HCT116 (cell line): ENCODE measurements around the gene CDK5RAP1. TPM values are rescaled to one million over a fixed set of nuclear protein-coding genes. Genes with fewer than 3 reads are reported as not detected.

ENCODE experiments used
- ATAC-seq: fragments of 200-7000 bp; cut with Tn5 transposase; 2 replicates; pipeline ENCODE4 v1.9.1; 2020; ENCODE audit warnings: mild to moderate bottlenecking, moderate library complexity
- BruUV-seq: library from RNA; stranded (reverse); fragments of 400-500 nt; replicated peaks from 2 replicates; lab custom pipeline; 2021; lab: Mats Ljungman, UMichigan
- CTCF ChIA-PET: fragments of 300-600 bp; sonication (Branson Sonifier 250); formaldehyde crosslinking; loops from one replicate; lab custom pipeline; 2021; ENCODE audit warnings: antibody characterized with exemption; lab: Charles Lee
- POLR2A ChIA-PET: fragments of 300-600, 350-600 bp; sonication (Branson Sonifier 250); formaldehyde crosslinking; loops from one replicate; lab custom pipeline; 2021; ENCODE audit warnings: antibody characterized with exemption; lab: Charles Lee
- RAD21 ChIA-PET, 2 experiments: fragments of 300-600 bp; sonication (Branson Sonifier 250); formaldehyde crosslinking; loops; one replicate each; lab custom pipeline; 2023; ENCODE audit warnings: low total read pairs in 2 of 2; ENCODE audit not compliant: uncharacterized antibody in 2 of 2, unreplicated experiment in 2 of 2, low non-redundant PET in 1 of 2; lab: Charles Lee
- DNase-seq: peaks from one replicate; pipeline ENCODE4 v3.0.0-alpha.2; 2010; ENCODE audit warnings: low read depth, low spot score
- H2AFZ ChIP-seq: fragments of 200-600 bp; shearing (Covaris generic), sonication (generic); 2 replicates; pipeline ENCODE4 v1.6.1; 2017; ENCODE audit warnings: low read depth, mixed run types, mixed read lengths, antibody characterized with exemption, low read length; ENCODE audit not compliant: poor library complexity, severe bottlenecking
- H3K27ac ChIP-seq: 2 replicates; pipeline ENCODE4 v1.5.1; 2012; ENCODE audit warnings: low read depth, low read length
- H3K27me3 ChIP-seq: fragments of 200-600 bp; sonication (generic); 2 replicates; pipeline ENCODE4 v1.6.1; 2016; ENCODE audit warnings: mixed run types, low read length, mixed read lengths; ENCODE audit not compliant: insufficient read depth
- H3K36me3 ChIP-seq, 2 experiments: fragments of 200-500 bp in 1 of 2; fragments of 200-600 bp in 1 of 2; sonication (Bioruptor generic) in 1 of 2; sonication (generic) in 1 of 2; 2 replicates each; pipeline versions ENCODE4 v1.5.1 to v1.6.1; 2014 to 2016; ENCODE audit warnings: low read length in 2 of 2, inconsistent platforms in 1 of 2, mixed read lengths in 1 of 2, mixed run types in 1 of 2; ENCODE audit not compliant: insufficient read depth in 2 of 2, control insufficient read depth in 1 of 2
- H3K4me1 ChIP-seq, 2 experiments: fragments of 200-600 bp in 1 of 2; sonication (generic) in 1 of 2; 2 replicates each; pipeline versions ENCODE4 v1.5.1 to v1.6.1; 2012 to 2017; ENCODE audit warnings: low read length in 2 of 2, inconsistent platforms in 1 of 2, mild to moderate bottlenecking in 1 of 2, mixed read lengths in 1 of 2, mixed run types in 1 of 2, moderate library complexity in 1 of 2; ENCODE audit not compliant: insufficient read depth in 2 of 2, control insufficient read depth in 1 of 2
- H3K4me2 ChIP-seq: fragments of 200-600 bp; sonication (generic); 2 replicates; pipeline ENCODE4 v1.6.1; 2017; ENCODE audit warnings: mixed run types, low read length, mixed read lengths
- H3K4me3 ChIP-seq, 2 experiments: fragments of 200-600 bp in 1 of 2; sonication (generic) in 1 of 2; replicated peaks in 1 of 2; 2 replicates each; pipeline ENCODE4 v1.5.1; 2011 to 2016; ENCODE audit warnings: low read length in 2 of 2, control low read depth in 1 of 2, low read depth in 1 of 2, mild to moderate bottlenecking in 1 of 2, mixed read lengths in 1 of 2, mixed run types in 1 of 2
- H3K79me2 ChIP-seq: fragments of 200-600 bp; sonication (generic); 2 replicates; pipeline ENCODE4 v1.6.1; 2017; ENCODE audit warnings: mild to moderate bottlenecking, mixed run types, low read length, moderate library complexity, mixed read lengths; ENCODE audit not compliant: insufficient read depth
- H3K9ac ChIP-seq: fragments of 200-600 bp; sonication (generic); 2 replicates; pipeline ENCODE4 v1.6.1; 2016; ENCODE audit warnings: low read length, mixed read lengths
- H3K9me2 ChIP-seq: fragments of 200-600 bp; sonication (generic), shearing (Covaris generic); 2 replicates; pipeline ENCODE4 v1.6.1; 2017; ENCODE audit warnings: mixed run types, mild to moderate bottlenecking, moderate library complexity; ENCODE audit not compliant: insufficient read depth
- H3K9me3 ChIP-seq, 2 experiments: fragments of 200-500 bp in 1 of 2; fragments of 200-600 bp in 1 of 2; sonication (Bioruptor generic) in 1 of 2; sonication (generic) in 1 of 2; 2 replicates each; pipeline ENCODE4 v1.6.1; 2014 to 2017; ENCODE audit warnings: low read length in 2 of 2, mixed read lengths in 2 of 2, inconsistent platforms in 1 of 2, low read depth in 1 of 2, mild to moderate bottlenecking in 1 of 2, mixed run types in 1 of 2, moderate library complexity in 1 of 2; ENCODE audit not compliant: control insufficient read depth in 1 of 2, insufficient read depth in 1 of 2
- H4K20me1 ChIP-seq: fragments of 200-600 bp; sonication (generic), shearing (Covaris generic); 2 replicates; pipeline ENCODE4 v1.6.1; 2017; ENCODE audit warnings: mixed run types, mild to moderate bottlenecking, moderate library complexity; ENCODE audit not compliant: insufficient read depth
- ATF3 ChIP-seq: IDR thresholded peaks from 2 replicates; pipeline ENCODE4 v1.6.1; 2012
- CEBPB ChIP-seq: IDR thresholded peaks from 2 replicates; pipeline ENCODE4 v1.6.1; 2012; ENCODE audit warnings: low read depth
- CTCF ChIP-seq, 3 experiments: fragments of 200-600 bp in 1 of 3; sonication (generic) in 1 of 3; IDR thresholded peaks in 2 of 3; conservative IDR thresholded peaks in 1 of 3; 2 replicates each; pipeline ENCODE4 v1.5.1; 2012 to 2017; ENCODE audit warnings: low read depth in 2 of 3, low read length in 2 of 3, antibody characterized with exemption in 1 of 3, borderline replicate concordance in 1 of 3, control low read depth in 1 of 3, mild to moderate bottlenecking in 1 of 3, mixed read lengths in 1 of 3, mixed run types in 1 of 3, moderate library complexity in 1 of 3; ENCODE audit not compliant: insufficient read depth in 1 of 3
- EGR1 ChIP-seq: IDR thresholded peaks from 2 replicates; pipeline ENCODE4 v1.6.1; 2012; ENCODE audit warnings: low read depth
- ELF1 ChIP-seq: IDR thresholded peaks from 2 replicates; pipeline ENCODE4 v1.6.1; 2012; ENCODE audit warnings: low read depth, borderline replicate concordance
- EZH2 ChIP-seq: fragments of 200-600 bp; sonication (generic); IDR thresholded peaks from 2 replicates; pipeline ENCODE4 v1.6.1; 2017; ENCODE audit warnings: antibody characterized with exemption, mixed run types
- JUND ChIP-seq: IDR thresholded peaks from 2 replicates; pipeline ENCODE4 v1.6.1; 2012
- MAX ChIP-seq: IDR thresholded peaks from 2 replicates; pipeline ENCODE4 v1.6.1; 2012
- POLR2A ChIP-seq: IDR thresholded peaks from 2 replicates; pipeline ENCODE4 v1.7.0; 2011; ENCODE audit warnings: borderline replicate concordance; ENCODE audit not compliant: insufficient read depth, insufficient read length; ENCODE audit errors: extremely low read depth
- POLR2AphosphoS5 ChIP-seq: IDR thresholded peaks from 2 replicates; pipeline ENCODE4 v1.6.1; 2011; ENCODE audit warnings: mild to moderate bottlenecking, low read depth, low read length, moderate library complexity
- SIN3A ChIP-seq: IDR thresholded peaks from 2 replicates; pipeline ENCODE4 v1.6.1; 2012; ENCODE audit warnings: low read depth
- SRF ChIP-seq: IDR thresholded peaks from 2 replicates; pipeline ENCODE4 v1.6.1; 2012; ENCODE audit warnings: low read depth
- ZFX ChIP-seq: fragments of 450-650 bp; IDR thresholded peaks from 2 replicates; pipeline ENCODE4 v1.6.1; 2017
- intact Hi-C: fragments of 100-400 bp; cut with micrococcal nuclease; formaldehyde crosslinking; loops from 2 replicates; pipeline ENCODE4 v1.10.0; 2022
- total RNA-seq: library from RNA; stranded (reverse); gene quantifications from one replicate; pipeline ENCODE4 v1.2.1, GENCODE V29; 2021; ENCODE audit not compliant: unreplicated experiment

Gene CDK5RAP1
- total RNA-seq, 1 experiment from 2014 or later = 41.4 TPM

GRCh38 chr20:33345342-33345741, 56.0 kb downstream of the CDK5RAP1 start (continued):
- TF ChIP-seq CTCF (IDR thresholded peaks at IDR 0.05 in 2 of 3, conservative IDR thresholded peaks at IDR 0.05 in 1 of 3; ENCODE audit: borderline replicate concordance in 1 of 3, insufficient read depth in 1 of 3, low read depth in 2 of 3, low read length in 2 of 3) (no peak), SIN3A (no peak), POLR2AphosphoS5 (no peak)

GRCh38 chr20:33343521-33343920, 57.8 kb downstream of the CDK5RAP1 start:
- Histone ChIP-seq H3K9ac (no peak overlapping the region), H3K4me2 (no peak overlapping the region), H3K9me3 (no peaks in the 10 kb centered on the region), H4K20me1 (no peaks in the 10 kb centered on the region), H3K4me1 (no peaks in the 10 kb centered on the region), H3K27me3 (no peaks in the 10 kb centered on the region), H2AFZ (no peak overlapping the region), H3K9me2 (no peaks in the 10 kb centered on the region), H3K4me3 (no peak overlapping the region), H3K36me3 (no peaks in the 10 kb centered on the region), H3K79me2 (no peaks in the 10 kb centered on the region), H3K27ac (no peak overlapping the region)
- CTCF ChIA-PET = no interaction called here
- TF ChIP-seq ATF3 = no peak
- TF ChIP-seq POLR2A = no peak
- no peak for TF ChIP-seq EGR1
- no peak for TF ChIP-seq EZH2
- no peak for TF ChIP-seq JUND
- no peak for TF ChIP-seq CEBPB
- TF ChIP-seq ELF1 = no peak
- TF ChIP-seq MAX = no peak
- TF ChIP-seq ZFX = no peak
- no peak for TF ChIP-seq SRF
- RAD21 ChIA-PET = no interaction called here
- ATAC-seq = no peak
- DNase-seq = no peak
- POLR2A ChIA-PET = no interaction called here
- intact Hi-C loops = no loop called here
- BruUV-seq = no TSS peak
